ENCODE measurements around the gene LIN7B. TPM values are rescaled to one million over a fixed set of nuclear protein-coding genes. Genes with fewer than 3 reads are reported as not detected.
A peak's percentile ranks its signal among the peaks of the same experiment; 100 is the strongest.

The LIN7B gene
- polyA plus RNA-seq, 1 of the 3 experiments (the other 2 are of a cell fraction): 20.8 TPM

- Histone ChIP-seq H3K9me3 (no peaks in the 10 kb centered on the region), H3K79me2 (ENCODE audit: insufficient read depth) (peaks cover 21% of the 10 kb centered on the region; the same call in 1 of the 2 replicates), H3K4me3 (ENCODE audit: low read depth in 2 of 2, low read length in 1 of 2) (no peak overlapping the region), H4K20me1 (ENCODE audit: insufficient read depth) (no peaks in the 10 kb centered on the region), H3K4me1 (ENCODE audit: control insufficient read depth in 1 of 2, insufficient read depth in 2 of 2, low read depth in 1 of 2, low read length in 1 of 2) (peaks cover 0 to 8% of the 10 kb centered on the region in 2 experiments; a peak in 1 of 4 replicates), H3K9ac (no peak overlapping the region), H3K27me3 (ENCODE audit: insufficient read depth) (no peaks in the 10 kb centered on the region), H3K9me2 (no peaks in the 10 kb centered on the region), H3F3A (replicated peaks; ENCODE audit: insufficient read depth) (peaks cover 3% of the 10 kb centered on the region), H3K36me3 (replicated peaks in 1 of 2; ENCODE audit: control insufficient read depth in 1 of 2, insufficient read depth in 2 of 2, low read length in 1 of 2) (no peaks in the 10 kb centered on the region), H2AFZ (ENCODE audit: low read depth) (no peak overlapping the region), H3K4me2 (no peak overlapping the region), H3K27ac (ENCODE audit: low read depth in 2 of 2, low read length in 1 of 2) (no peak overlapping the region)
- peak; percentile 33 for DNase-seq
- ChIA-PET CTCF (interaction anchor here (0.8 to 1.6 kb wide), 2 partner anchors 8 to 48 kb away, joined by 3 to 6 read pairs; partner anchors contain the start of gene LIN7B), POLR2A (no interaction called here)
- no peak for TF ChIP-seq POLR2AphosphoS5 (IDR thresholded peaks at IDR 0.05; ENCODE audit: low read depth, low read length)
- no peak for TF ChIP-seq RAD21 (IDR thresholded peaks at IDR 0.05; ENCODE audit: low read length)
- TF ChIP-seq TAF1 (IDR thresholded peaks at IDR 0.05; ENCODE audit: borderline replicate concordance, low read depth, low read length): no peak
- no peak for TF ChIP-seq CTCF (IDR thresholded peaks at IDR 0.05)
- no peak for TF ChIP-seq NRF1 (IDR thresholded peaks at IDR 0.05; ENCODE audit: low read depth, low read length)
- no peak for TF ChIP-seq FOXJ3 (CRISPR knock-in tag; IDR thresholded peaks at IDR 0.05)
- TF ChIP-seq JUND (IDR thresholded peaks at IDR 0.05): no peak
- no peak for TF ChIP-seq TEAD4 (IDR thresholded peaks at IDR 0.05; ENCODE audit: borderline replicate concordance, insufficient read depth)
- TF ChIP-seq CHD2 (IDR thresholded peaks at IDR 0.05; ENCODE audit: low read length, partially characterized antibody): no peak
- no peak for TF ChIP-seq USF1 (IDR thresholded peaks at IDR 0.05; ENCODE audit: borderline replicate concordance, low read depth)
- 58% methylated on average over 8 of the region's 13 CpGs for WGBS (ENCODE audit: low lambda C conversion rate)
Measured at GRCh38 chr19:49065905-49066512, 48.2 kb upstream of the LIN7B start.

- 20% methylated on average over 1 of the region's 3 CpGs for WGBS (ENCODE audit: low lambda C conversion rate)
- Histone ChIP-seq H3K9me3 (no peaks in the 10 kb centered on the region), H3F3A (replicated peaks; ENCODE audit: insufficient read depth) (peaks cover 8% of the 10 kb centered on the region), H3K4me3 (ENCODE audit: low read depth in 2 of 2, low read length in 1 of 2) (no peak overlapping the region), H3K4me1 (ENCODE audit: control insufficient read depth in 1 of 2, insufficient read depth in 2 of 2, low read depth in 1 of 2, low read length in 1 of 2) (peaks cover 0 to 8% of the 10 kb centered on the region in 2 experiments; a peak in 1 of 4 replicates), H3K9me2 (no peaks in the 10 kb centered on the region), H3K9ac (no peak overlapping the region), H3K4me2 (no peak overlapping the region), H3K36me3 (replicated peaks in 1 of 2; ENCODE audit: control insufficient read depth in 1 of 2, insufficient read depth in 2 of 2, low read length in 1 of 2) (no peaks in the 10 kb centered on the region), H3K27me3 (ENCODE audit: insufficient read depth) (no peaks in the 10 kb centered on the region), H2AFZ (ENCODE audit: low read depth) (no peak overlapping the region), H4K20me1 (ENCODE audit: insufficient read depth) (no peaks in the 10 kb centered on the region), H3K27ac (ENCODE audit: low read depth in 2 of 2, low read length in 1 of 2) (no peak overlapping the region), H3K79me2 (ENCODE audit: insufficient read depth) (peaks cover 7% of the 10 kb centered on the region; the same call in 1 of the 2 replicates)
- POLR2A ChIA-PET: no interaction called here
- TF ChIP-seq CTCF (IDR thresholded peaks at IDR 0.05) (no peak), SMC3 (IDR thresholded peaks at IDR 0.05; ENCODE audit: low read depth, low read length) (no peak), USF1 (IDR thresholded peaks at IDR 0.05; ENCODE audit: borderline replicate concordance, low read depth) (no peak), JUND (IDR thresholded peaks at IDR 0.05) (no peak), RAD21 (IDR thresholded peaks at IDR 0.05; ENCODE audit: low read length) (no peak), NFIC (IDR thresholded peaks at IDR 0.05; ENCODE audit: borderline replicate concordance) (no peak), PBX3 (IDR thresholded peaks at IDR 0.05) (no peak), FOXJ3 (CRISPR knock-in tag; IDR thresholded peaks at IDR 0.05) (no peak), MEF2A (IDR thresholded peaks at IDR 0.05; ENCODE audit: borderline replicate concordance, low read depth) (no peak), TAF1 (IDR thresholded peaks at IDR 0.05; ENCODE audit: borderline replicate concordance, low read depth, low read length) (no peak), POLR2AphosphoS5 (IDR thresholded peaks at IDR 0.05; ENCODE audit: low read depth, low read length) (no peak), FOSL2 (IDR thresholded peaks at IDR 0.05; ENCODE audit: borderline replicate concordance, low read depth) (no peak), MAX (IDR thresholded peaks at IDR 0.05; ENCODE audit: low read depth) (no peak), RXRA (IDR thresholded peaks at IDR 0.05; ENCODE audit: borderline replicate concordance, low read depth) (no peak), CHD2 (IDR thresholded peaks at IDR 0.05; ENCODE audit: low read length, partially characterized antibody) (no peak)
- CTCF ChIA-PET: interaction anchor here (1.1 to 1.5 kb wide), 2 partner anchors 10 to 131 kb away, joined by 3 to 4 read pairs; partner anchors contain the start of gene CGB7
- DNase-seq: no peak
Measured at GRCh38 chr19:49067554-49067953, 46.6 kb upstream of the LIN7B start.
